ENCODE results near the gene PCSK1N. TPM values are rescaled to one million over a fixed set of nuclear protein-coding genes. Genes with fewer than 3 reads are reported as not detected.

The PCSK1N gene
- total and polyA plus RNA-seq, 2 of the 13 experiments (the other 11 are each of a cell fraction or from before 2014, with no cell fraction given): 4.5 to 14.0 TPM

DNA sequence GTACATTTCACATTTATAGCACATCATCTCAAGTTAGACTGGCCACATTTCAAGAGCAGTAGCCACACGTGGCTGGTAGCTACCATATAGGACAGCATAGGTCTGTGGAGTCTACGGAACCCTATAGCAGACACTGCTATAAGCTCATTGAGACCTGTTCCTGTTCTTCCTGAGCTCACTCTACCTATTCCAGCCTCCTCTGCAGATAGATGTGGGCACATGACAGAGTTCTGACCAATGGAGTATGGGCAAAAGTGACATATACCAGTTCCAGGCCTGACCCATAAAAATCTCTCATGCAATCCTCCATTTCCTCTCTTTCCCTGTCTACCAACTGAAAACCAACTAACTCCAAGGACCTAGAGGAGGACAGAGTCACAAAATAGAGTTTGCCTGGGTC is 37.1 kb downstream of the PCSK1N start (continued):
- TF ChIP-seq, protein P1, sequence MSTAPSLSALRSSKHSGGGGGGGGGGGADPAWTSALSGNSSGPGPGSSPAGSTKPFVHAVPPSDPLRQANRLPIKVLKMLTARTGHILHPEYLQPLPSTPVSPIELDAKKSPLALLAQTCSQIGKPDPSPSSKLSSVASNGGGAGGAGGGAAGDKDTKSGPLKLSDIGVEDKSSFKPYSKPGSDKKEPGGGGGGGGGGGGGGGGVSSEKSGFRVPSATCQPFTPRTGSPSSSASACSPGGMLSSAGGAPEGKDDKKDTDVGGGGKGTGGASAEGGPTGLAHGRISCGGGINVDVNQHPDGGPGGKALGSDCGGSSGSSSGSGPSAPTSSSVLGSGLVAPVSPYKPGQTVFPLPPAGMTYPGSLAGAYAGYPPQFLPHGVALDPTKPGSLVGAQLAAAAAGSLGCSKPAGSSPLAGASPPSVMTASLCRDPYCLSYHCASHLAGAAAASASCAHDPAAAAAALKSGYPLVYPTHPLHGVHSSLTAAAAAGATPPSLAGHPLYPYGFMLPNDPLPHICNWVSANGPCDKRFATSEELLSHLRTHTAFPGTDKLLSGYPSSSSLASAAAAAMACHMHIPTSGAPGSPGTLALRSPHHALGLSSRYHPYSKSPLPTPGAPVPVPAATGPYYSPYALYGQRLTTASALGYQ (CRISPR knock-in tag; IDR thresholded peaks at IDR 0.05): no peak

DNA sequence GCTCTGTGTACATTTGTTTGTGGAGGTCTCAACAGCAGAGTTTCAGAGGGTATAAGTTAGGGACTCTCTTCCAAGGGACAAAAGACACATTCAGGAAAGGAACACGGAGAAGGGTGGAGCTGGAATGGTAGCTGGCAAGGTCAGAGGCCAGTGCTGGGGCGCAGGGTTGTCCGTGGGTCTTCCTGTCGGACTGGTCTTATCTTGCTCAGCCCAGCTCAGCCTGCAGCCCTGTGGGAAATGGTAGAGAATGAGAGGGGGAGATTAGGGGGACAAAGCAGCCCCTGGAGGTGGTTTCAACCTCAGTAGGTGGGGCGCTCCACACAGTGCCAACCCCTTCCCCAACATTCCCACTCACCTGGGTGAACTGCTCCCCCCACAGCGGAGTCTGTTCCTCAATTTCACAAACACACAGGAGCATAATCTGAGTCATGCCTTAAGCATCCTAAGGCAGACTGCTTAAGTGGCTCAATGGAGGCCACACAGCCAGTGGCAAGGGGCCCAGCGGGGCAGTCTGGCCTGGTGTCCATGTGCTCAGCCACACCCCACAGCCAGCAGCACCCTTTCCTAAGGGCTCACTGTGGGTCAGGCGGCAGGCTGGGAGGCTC is 40.4 kb downstream of the PCSK1N start:
- Histone ChIP-seq H3K36me3 (replicated peaks in 1 of 2; ENCODE audit: control insufficient read depth in 1 of 2, insufficient read depth in 2 of 2, low read length in 2 of 2) (no peaks in the 10 kb centered on the region), H3K4me1 (ENCODE audit: insufficient read depth, low read length) (peaks cover 40% of the 10 kb centered on the region), H3K27me3 (ENCODE audit: control insufficient read depth in 1 of 2, insufficient read depth in 2 of 2, low read length in 2 of 2) (no peaks in the 10 kb centered on the region), H3K4me3 (replicated peaks in 1 of 3; ENCODE audit: insufficient read depth in 1 of 3, low read depth in 2 of 3, low read length in 3 of 3) (no peak overlapping the region), H3K4me2 (ENCODE audit: low read depth, low read length) (peak overlapping the region; percentile 23; the same call in 1 of the 2 replicates), H3K79me2 (ENCODE audit: insufficient read depth, low read length) (no peaks in the 10 kb centered on the region), H2AFZ (ENCODE audit: low read length) (no peak overlapping the region), H3K27ac (ENCODE audit: extremely low read length, insufficient read depth, low read length) (no peak overlapping the region), H3K9ac (ENCODE audit: insufficient read depth, low read depth, low read length) (no peak overlapping the region), H3K9me3 (ENCODE audit: low read length) (no peaks in the 10 kb centered on the region), H4K20me1 (ENCODE audit: insufficient read depth, low read length) (no peaks in the 10 kb centered on the region)
- no TSS peak for BruUV-seq (replicated peaks)
- FAIRE-seq: no peak
- 0% methylated on average over 1 of the region's 8 CpGs for WGBS (ENCODE audit: low lambda C conversion rate)
- ChIA-PET POLR2A (interaction anchor here (0.9 kb wide), 1 partner anchor 396 kb away, joined by 3 read pairs; no protein-coding TSS in a partner anchor), CTCF (ENCODE audit: low intra/inter-chr PET ratio, low total read pairs) (no interaction called here)
- DNase-seq (ENCODE audit: low spot score): no peak
- ATAC-seq: no peak
- in situ Hi-C loops (cut with HindIII; ENCODE audit: extremely low pct_ligation_motif_present, low pct_unique_long_range_greater_than_20kb): no loop called here
- TF ChIP-seq ZZZ3 (CRISPR knock-in tag; IDR thresholded peaks at IDR 0.05; ENCODE audit: borderline replicate concordance) (no peak), ARID2 (CRISPR knock-in tag; IDR thresholded peaks at IDR 0.05; ENCODE audit: borderline replicate concordance) (no peak), HOXD1 (CRISPR knock-in tag; IDR thresholded peaks at IDR 0.05) (no peak), NR3C1 (CRISPR knock-in tag; IDR thresholded peaks at IDR 0.05) (no peak)
- TF ChIP-seq, protein P2, sequence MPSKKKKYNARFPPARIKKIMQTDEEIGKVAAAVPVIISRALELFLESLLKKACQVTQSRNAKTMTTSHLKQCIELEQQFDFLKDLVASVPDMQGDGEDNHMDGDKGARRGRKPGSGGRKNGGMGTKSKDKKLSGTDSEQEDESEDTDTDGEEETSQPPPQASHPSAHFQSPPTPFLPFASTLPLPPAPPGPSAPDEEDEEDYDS (CRISPR knock-in tag; IDR thresholded peaks at IDR 0.05): no peak
- intact Hi-C loops (cut with micrococcal nuclease; ENCODE audit: unreplicated experiment): no loop called here
